Ishikawa (cell line): ENCODE data around the gene DDX60.

Experiments
- CEBPB ChIP-seq: IDR thresholded peaks from 2 replicates; pipeline ENCODE4 v1.6.1; 2012
- CREB1 ChIP-seq: IDR thresholded peaks from 2 replicates; pipeline ENCODE4 v1.6.1; 2012; ENCODE audit warnings: low read depth
- EGR1 ChIP-seq: IDR thresholded peaks from 2 replicates; pipeline ENCODE4 v1.6.1; 2012
- EP300 ChIP-seq: IDR thresholded peaks from 2 replicates; pipeline ENCODE4 v1.6.1; 2012; ENCODE audit warnings: borderline replicate concordance
- MAX ChIP-seq: IDR thresholded peaks from 2 replicates; pipeline ENCODE4 v1.6.1; 2012
- RAD21 ChIP-seq: IDR thresholded peaks from 2 replicates; pipeline ENCODE4 v1.6.1; 2012; ENCODE audit warnings: low read depth
- TAF1 ChIP-seq: IDR thresholded peaks from 2 replicates; pipeline ENCODE4 v1.6.1; 2012; ENCODE audit warnings: low read depth, mild to moderate bottlenecking
- TEAD4 ChIP-seq: IDR thresholded peaks from 2 replicates; pipeline ENCODE4 v1.6.1; 2012

GRCh38 chr4:168309781-168310180 is 8.8 kb downstream of the DDX60 start:
- no peak for TF ChIP-seq EGR1
- no peak for TF ChIP-seq MAX
- TF ChIP-seq RAD21: no peak
- no peak for TF ChIP-seq EP300
- no peak for TF ChIP-seq TAF1
- no peak for TF ChIP-seq TEAD4
- no peak for TF ChIP-seq CEBPB
- no peak for TF ChIP-seq CREB1
